Renal cortex interstitium (tissue), 11 donors: ENCODE measurements around the gene GNA15. TPM values are rescaled to one million over a fixed set of nuclear protein-coding genes. Genes with fewer than 3 reads are reported as not detected.
"Not testable (repeated sequence)": the region's sequence is repeated elsewhere in the genome, so short reads cannot be mapped to it uniquely, and the experiment has no call there.

ENCODE experiments used
- DNase-seq, 11 donors: peaks; one replicate each; pipeline ENCODE4 v3.0.0-alpha.2; 2013; ENCODE audit warnings: low read depth in 9 of 11, low spot score in 4 of 11; ENCODE audit errors: extremely low read depth in 1 of 11
- polyA plus RNA-seq, 3 donors: library from polyadenylated mRNA; unstranded; fragments of 120-200 nt; gene quantifications; one replicate each; pipeline ENCODE4 v1.2.1, GENCODE V29; 2013; ENCODE audit not compliant: insufficient read length in 3 of 3

The GNA15 gene
- polyA plus RNA-seq, 3 donors: 0.81 to 1.6 (median 1.2) TPM

- no peak for DNase-seq
These were observed 61.0 kb downstream of the GNA15 start for GRCh38 chr19:3196933-3197205.

DNA sequence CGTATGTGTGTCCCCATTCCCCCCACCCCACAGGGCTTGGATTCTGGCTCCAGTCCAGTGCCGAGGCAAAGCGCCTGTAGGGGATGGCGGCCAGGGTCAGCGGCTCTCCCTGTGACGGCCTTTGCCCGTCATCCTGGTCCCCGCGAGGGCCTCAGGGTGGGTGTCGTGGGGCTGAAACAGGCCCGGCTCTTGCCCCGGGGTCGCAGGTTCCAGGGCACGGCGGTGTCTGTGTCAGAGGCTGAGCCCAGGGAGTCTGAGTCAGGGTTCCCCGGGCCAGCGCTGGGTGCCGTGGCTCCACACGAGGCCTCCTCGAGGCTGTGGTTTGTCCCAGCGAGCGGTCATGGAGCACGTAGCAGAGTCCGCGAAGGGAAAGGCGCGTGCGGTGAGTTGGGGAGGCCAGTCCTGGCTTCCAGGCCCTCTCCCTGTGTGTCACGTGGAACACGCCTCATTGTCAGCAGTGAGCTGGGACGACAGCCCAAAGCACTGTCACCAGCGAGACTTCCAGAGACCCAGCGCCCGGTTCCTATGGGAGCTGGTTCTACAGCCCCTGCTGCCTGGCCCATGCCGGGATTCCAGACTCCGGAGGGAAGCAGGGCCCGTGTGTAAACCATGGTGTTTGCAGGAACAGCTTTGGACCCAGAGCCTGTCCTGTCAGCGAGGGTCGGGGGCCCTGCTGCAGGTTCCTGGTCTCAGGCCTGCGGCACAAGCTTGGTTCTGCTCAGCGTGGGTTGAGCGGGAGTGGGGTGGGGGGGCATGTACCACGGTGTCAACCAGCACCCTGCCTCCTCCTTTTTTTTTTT lies 63.3 kb downstream of the GNA15 start:
- no peak for DNase-seq

DNA sequence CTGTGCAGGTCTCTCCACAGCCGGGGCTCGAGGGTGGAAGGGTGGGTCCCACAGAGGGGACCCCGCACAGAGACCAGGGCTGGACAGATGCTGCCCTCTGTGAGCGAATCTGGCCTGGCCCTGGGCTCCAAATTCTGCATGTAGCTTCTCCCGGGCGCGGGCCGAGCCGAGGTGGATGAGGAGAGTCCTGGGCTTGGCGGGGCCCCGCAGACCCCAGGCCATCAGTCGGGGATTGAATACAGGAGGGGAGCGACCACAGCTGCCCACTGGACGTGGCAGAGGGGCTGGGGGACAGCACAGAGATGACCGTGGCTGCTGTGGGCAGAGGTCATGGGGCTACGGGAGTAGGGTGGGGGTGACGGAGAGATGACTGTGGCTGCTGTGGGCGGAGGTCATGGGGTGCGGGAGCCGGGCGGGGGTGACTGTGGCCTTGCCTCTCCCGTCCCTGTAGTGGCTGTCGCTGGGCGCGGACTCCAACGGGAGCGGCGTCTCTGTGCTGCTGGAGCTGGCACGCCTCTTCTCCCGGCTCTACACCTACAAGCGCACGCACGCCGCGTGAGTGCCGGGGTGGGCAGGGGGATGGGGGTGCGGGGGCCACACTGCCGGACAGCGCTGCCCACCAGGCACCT lies 65.4 kb downstream of the GNA15 start:
- no peak for DNase-seq

- no peak for DNase-seq
These were observed 66.1 kb downstream of the GNA15 start for GRCh38 chr19:3201911-3202310.

GRCh38 chr19:3202346-3202745 lies 66.5 kb downstream of the GNA15 start:
- no peak for DNase-seq

DNA sequence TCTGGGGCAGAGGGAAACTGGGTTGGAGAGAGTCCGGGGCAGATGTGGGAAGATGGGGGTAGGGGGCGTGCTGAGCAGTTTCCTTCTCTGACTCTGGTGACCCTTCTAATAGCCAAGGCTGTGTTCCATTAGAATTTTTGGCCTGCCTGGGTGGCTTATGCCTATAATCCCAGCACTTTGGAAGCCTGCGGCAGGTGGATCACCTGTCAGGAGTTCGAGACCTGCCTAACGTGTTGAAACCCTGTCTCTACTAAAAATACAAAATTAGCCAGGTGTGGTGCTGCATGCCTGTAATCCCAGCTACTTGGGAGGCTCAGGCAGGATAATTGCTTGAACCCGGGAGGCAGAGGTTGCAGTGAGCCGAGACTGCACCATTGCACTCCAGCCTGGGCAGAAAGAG lies 67.1 kb downstream of the GNA15 start:
- DNase-seq: not testable (repeated sequence)

DNA sequence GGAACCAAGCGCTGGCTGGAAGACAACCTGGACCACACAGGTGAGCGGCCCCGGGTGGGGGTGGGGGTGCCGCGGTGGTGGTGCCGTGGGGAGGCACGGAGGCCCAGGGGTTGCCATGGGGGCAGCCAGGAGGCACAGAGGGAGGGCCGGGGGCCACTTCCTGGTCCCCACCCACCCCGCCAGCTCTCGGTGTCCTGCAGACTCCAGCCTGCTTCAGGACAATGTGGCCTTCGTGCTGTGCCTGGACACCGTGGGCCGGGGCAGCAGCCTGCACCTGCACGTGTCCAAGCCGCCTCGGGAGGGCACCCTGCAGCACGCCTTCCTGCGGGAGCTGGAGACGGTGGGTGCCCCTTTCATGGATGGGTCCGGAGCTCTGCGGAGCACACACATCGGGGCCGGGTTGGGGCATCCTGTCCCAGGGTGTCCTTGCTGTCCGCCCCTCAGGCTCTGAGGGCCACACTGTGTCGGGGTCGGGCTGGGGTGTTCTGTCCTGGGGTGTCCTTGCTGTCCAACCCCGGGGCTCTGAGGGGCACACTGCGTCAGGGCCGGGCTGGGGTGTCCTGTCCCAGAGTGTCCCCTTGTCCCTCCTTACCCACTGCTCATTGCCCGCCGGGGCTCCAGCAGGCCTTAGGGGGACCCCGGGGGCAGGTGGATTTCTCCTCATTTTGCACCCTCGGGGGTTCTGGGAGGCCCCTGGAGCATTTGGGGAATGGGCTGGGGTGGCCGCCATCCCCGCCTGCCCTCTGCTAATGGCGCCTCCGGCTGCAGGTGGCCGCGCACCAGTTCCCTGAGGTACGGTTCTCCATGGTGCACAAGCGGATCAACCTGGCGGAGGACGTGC lies 68.2 kb downstream of the GNA15 start:
- DNase-seq: no peak

GRCh38 chr19:3204646-3205275 lies 68.9 kb downstream of the GNA15 start:
- DNase-seq: no peak

DNA sequence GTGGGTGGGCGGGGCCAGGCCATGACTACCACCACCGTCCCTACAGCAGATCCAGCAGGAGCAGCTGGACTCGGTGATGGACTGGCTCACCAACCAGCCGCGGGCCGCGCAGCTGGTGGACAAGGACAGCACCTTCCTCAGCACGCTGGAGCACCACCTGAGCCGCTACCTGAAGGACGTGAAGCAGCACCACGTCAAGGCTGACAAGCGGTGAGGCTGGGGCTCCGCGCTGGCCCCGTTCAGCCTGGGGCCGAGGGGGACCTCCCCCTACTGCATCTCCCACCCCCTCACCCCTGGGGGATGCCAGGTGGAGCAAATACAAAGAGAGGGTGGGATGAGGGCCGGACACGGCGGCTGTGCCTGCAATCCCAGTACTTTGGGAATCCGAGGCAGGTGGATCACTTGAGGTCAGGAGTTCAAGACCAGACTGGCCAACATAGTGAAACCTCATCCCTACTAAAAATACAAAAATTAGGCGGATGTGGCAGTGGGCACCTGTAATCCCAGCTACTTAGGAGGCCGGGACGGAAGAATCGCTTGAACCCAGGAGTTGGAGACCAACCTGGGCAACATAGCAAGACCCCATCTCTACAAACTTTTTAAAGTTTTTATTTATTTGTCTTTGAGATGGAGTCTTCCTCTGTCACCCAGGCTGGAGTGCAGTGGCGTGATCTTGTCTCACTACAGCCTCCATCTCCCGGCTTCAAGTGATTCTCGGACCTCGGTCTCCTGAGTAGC lies 70.6 kb downstream of the GNA15 start:
- no peak for DNase-seq

DNA sequence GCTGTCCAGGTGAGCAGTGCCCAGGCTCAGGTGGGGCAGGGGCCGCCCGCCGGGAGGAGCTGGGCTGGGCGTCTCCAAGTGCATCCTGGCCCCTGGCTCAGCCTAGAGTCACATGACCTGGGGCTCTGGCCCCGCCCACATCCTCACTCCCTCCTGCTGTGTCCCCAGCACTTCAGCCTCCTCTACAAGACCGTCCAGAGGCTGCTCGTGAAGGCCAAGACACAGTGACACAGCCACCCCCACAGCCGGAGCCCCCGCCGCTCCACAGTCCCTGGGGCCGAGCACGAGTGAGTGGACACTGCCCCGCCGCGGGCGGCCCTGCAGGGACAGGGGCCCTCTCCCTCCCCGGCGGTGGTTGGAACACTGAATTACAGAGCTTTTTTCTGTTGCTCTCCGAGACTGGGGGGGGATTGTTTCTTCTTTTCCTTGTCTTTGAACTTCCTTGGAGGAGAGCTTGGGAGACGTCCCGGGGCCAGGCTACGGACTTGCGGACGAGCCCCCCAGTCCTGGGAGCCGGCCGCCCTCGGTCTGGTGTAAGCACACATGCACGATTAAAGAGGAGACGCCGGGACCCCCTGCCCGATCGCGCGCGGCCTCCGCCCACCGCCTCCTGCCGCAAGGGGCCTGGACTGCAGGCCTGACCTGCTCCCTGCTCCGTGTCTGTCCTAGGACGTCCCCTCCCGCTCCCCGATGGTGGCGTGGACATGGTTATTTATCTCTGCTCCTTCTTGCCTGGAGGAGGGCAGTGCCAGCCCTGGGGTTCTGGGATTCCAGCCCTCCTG lies 71.8 kb downstream of the GNA15 start:
- DNase-seq: no peak

DNA sequence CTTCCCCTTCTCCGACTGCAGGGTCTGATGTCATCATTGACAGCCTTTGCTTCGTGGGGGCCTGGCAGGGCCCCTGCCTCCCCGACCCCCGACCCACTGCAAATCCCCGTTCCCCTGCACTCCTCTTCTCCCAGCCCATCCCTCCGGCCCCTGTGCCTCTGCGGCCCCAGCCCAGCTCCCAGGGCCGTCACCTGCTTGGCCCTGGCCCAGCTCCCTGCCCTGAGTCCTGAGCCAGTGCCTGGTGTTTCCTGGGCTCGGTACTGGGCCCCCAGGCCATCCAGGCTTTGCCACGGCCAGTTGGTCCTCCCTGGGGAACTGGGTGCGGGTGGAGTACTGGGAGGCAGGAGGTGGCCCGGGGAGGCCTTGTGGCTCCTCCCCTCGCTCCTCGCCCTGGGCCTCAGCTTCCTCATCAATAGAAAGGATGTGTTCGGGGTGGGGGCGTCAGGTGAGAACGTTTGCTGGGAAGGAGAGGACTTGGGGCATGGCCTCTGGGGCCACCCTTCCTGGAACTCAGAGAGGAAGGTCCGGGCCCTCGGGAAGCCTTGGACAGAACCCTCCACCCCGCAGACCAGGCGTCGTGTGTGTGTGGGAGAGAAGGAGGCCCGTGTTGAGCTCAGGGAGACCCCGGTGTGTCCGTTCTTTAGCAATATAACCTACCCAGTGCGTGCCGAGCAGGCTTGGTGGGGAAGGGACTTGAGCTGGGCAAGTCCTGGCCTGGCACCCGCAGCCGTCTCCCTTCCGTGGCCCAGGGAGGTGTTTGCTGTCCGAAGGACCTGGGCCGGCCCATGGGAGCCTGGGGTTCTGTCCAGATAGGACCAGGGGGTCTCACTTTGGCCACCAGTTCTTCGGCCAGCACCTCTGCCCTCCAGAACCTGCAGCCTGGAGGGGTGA lies 72.7 kb downstream of the GNA15 start:
- no peak for DNase-seq

GRCh38 chr19:3210347-3211017 lies 74.6 kb downstream of the GNA15 start:
- no peak for DNase-seq

DNA sequence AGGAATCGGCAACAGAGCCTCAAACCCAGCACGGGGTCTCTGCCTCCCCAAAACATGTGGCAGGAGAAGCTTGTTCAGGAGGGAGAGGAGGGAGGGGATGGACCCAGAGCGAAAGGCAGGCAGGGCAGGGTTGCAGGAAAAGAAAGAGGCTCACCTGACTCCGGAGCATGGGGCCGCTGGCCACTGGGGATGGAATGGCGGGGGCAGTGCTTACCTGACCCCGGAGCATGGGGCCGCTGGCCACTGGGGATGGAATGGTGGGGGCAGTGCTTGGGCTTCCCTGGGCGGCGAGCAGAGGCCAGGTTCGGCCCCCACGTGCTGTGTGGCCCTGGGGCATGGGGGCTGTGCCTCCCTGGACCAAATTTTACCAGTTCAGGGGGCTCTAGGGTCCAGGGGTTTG lies 75.4 kb downstream of the GNA15 start:
- no peak for DNase-seq

DNA sequence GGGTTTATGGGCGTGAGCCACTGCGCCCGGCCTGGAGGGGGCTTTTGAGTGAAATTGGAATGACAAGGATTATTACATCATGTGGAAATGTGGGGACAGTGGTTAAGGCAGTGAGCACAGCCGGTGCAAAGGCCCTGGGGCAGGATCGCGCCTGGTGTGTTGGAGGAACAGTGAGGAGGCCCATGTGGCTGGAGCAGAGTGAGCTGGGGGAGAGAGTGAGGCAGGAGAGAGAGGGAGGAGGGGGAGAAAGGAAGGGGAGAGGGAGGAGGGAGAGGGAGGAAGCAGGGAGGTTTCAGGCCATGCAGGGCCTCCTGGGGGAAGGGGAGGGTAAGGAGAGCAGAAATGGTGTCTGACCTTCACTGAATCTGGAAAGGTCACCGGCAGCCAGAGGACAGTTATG lies 77.3 kb downstream of the GNA15 start:
- no peak for DNase-seq
